GM19099 (cell line): ENCODE data around the gene TMBIM4.

Experiments
- POLR2A ChIP-seq: IDR thresholded peaks from 3 replicates; pipeline ENCODE4 v1.6.1; 2011; ENCODE audit warnings: low read depth; ENCODE audit not compliant: insufficient read length; ENCODE audit errors: extremely low read depth

The TMBIM4 gene

GRCh38 chr12:66120477-66120876 is 49.3 kb downstream of the TMBIM4 start:
- TF ChIP-seq POLR2A = no peak

GRCh38 chr12:66119870-66120241 is 49.9 kb downstream of the TMBIM4 start:
- TF ChIP-seq POLR2A = no peak

GRCh38 chr12:66119229-66119869 is 50.4 kb downstream of the TMBIM4 start:
- TF ChIP-seq POLR2A = no peak

- TF ChIP-seq POLR2A = no peak
These were observed 51.4 kb downstream of the TMBIM4 start for GRCh38 chr12:66118240-66118891.

- no peak for TF ChIP-seq POLR2A
These were observed 52.6 kb downstream of the TMBIM4 start for GRCh38 chr12:66117242-66117641.

- TF ChIP-seq POLR2A = no peak
These were observed 54.7 kb downstream of the TMBIM4 start for GRCh38 chr12:66115071-66115600.

- TF ChIP-seq POLR2A = no peak
These were observed 56.3 kb downstream of the TMBIM4 start for GRCh38 chr12:66113471-66113870.

GRCh38 chr12:66111605-66112004 is 58.2 kb downstream of the TMBIM4 start:
- TF ChIP-seq POLR2A = no peak

- no peak for TF ChIP-seq POLR2A
These were observed 60.7 kb downstream of the TMBIM4 start for GRCh38 chr12:66109056-66109455.

GRCh38 chr12:66108386-66108785 is 61.4 kb downstream of the TMBIM4 start:
- no peak for TF ChIP-seq POLR2A

GRCh38 chr12:66107451-66107915 is 62.3 kb downstream of the TMBIM4 start:
- TF ChIP-seq POLR2A = no peak

GRCh38 chr12:66103016-66103913 is 66.5 kb downstream of the TMBIM4 start:
- TF ChIP-seq POLR2A = no peak

- no peak for TF ChIP-seq POLR2A
These were observed 77.1 kb downstream of the TMBIM4 start for GRCh38 chr12:66092559-66093269.

- TF ChIP-seq POLR2A = no peak
These were observed 79.6 kb downstream of the TMBIM4 start for GRCh38 chr12:66090157-66090556.
